Colonic mucosa (tissue), 4 donors: ENCODE data around the gene GP1BA. TPM values are rescaled to one million over a fixed set of nuclear protein-coding genes. Genes with fewer than 3 reads are reported as not detected.

Experiments
- DNase-seq: peaks from one replicate; pipeline ENCODE4 v3.0.0-alpha.2; 2020
- H3K27ac ChIP-seq: fragments of 200-600 bp; one replicate; pipeline ENCODE4 v1.8.0; 2021
- H3K27me3 ChIP-seq: fragments of 200-600 bp; one replicate; pipeline ENCODE4 v1.8.0; 2021
- H3K36me3 ChIP-seq: fragments of 200-600 bp; one replicate; pipeline ENCODE4 v1.8.0; 2021
- H3K4me1 ChIP-seq: fragments of 200-600 bp; one replicate; pipeline ENCODE4 v1.8.0; 2021; ENCODE audit warnings: mild to moderate bottlenecking
- H3K4me3 ChIP-seq: fragments of 200-600 bp; one replicate; pipeline ENCODE4 v1.8.0; 2021
- H3K9ac ChIP-seq, 2 donors: one replicate each; pipeline ENCODE4 v1.7.0; 2013; ENCODE audit warnings: control low read depth in 2 of 2, low read depth in 2 of 2, low read length in 2 of 2
- H3K9me3 ChIP-seq: fragments of 200-600 bp; one replicate; pipeline ENCODE4 v1.8.0; 2021
- intact Hi-C: fragments of 100-400 bp; cut with DNase I; formaldehyde crosslinking; loops from one replicate; pipeline ENCODE4 v1.14.1; 2022
- total RNA-seq, 2 donors: library from RNA; stranded (reverse); fragmentation: NEBNext Ultra II Directional in 1 of 2; extraction: Animal tissue kit (Norgen Biotek cat#: 25700) in 1 of 2; gene quantifications; one replicate each; pipeline ENCODE4 v1.2.1, GENCODE V29; 2021
- TF ChIP-seq, protein P1 (sequence below): fragments of 200-600 bp; IDR thresholded peaks from one replicate; pipeline ENCODE4 v1.8.0; 2022; ENCODE audit warnings: antibody characterized with exemption, mild to moderate bottlenecking
- donor health status: healthy.
- donor health status: DM: no; HTN: no; CAD: no.
- donor health status: DM: no; HTN: no; CAD: no.

Gene GP1BA
- total RNA-seq, 2 donors from 2014 or later, result not detected

DNA sequence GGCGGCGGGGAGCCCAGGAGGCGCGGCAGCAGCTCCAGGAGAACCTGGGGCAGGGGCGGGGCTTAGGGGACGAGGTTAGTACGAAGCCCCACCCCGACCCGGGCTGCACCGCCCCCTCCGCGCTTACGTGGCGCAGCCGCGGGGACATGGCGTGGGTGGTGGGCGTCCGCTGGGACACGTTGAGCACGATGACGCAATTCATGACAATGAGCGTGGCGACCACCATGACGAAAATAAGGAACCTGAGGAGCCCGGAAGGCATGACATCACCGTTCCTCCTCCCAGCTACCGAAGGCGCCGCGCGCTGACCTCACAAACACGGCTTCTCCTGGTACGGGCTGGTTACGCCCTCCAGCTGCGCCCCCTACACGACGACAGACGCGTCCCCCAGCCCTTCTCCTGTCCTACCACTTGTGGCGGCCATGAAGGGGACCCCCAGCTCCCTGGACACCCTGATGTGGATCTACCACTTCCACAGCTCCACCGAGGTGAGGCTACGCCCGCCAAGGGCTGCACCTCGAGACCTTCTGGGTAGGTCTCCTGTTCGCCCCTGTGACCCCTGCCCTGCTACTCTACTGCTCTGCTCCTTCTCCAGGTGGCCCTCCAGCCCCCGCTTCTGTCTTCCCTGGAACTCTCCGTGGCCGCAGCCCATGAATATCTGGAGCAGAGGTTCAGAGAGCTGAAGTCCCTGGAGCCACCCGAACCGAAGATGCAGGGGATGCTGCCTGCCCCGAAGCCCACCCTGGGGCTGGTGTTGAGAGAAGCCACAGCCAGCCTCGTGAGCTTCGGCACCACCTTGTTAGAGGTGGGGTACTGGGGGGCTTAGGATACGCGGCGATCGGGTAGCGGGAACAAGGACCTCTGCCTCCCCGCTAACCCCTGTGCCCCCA lies 32.5 kb upstream of the GP1BA start, which contains the start of gene C17orf107:
Gene C17orf107 (plus strand): TSS at position 196 of the 890 bp plus-strand sequence. CDS start 227 bp downstream, at position 423.
- intact Hi-C loops, result loop anchor here (5.0 kb wide), 1 partner anchor 73 kb away; no protein-coding TSS in a partner anchor
- Histone ChIP-seq H3K4me3 (peak within 1 kb of the TSS; percentile 58), H3K36me3 (peaks cover 4% of the 10 kb centered on the region), H3K27ac (no peak within 1 kb of the TSS), H3K9ac (peak within 1 kb of the TSS; percentile 75 to 82), H3K4me1 (peaks cover 14% of the 10 kb centered on the region), H3K27me3 (peaks cover 3% of the 10 kb centered on the region), H3K9me3 (no peaks in the 10 kb centered on the region)
- peak; percentile 91 for DNase-seq
- TF ChIP-seq, protein P1, sequence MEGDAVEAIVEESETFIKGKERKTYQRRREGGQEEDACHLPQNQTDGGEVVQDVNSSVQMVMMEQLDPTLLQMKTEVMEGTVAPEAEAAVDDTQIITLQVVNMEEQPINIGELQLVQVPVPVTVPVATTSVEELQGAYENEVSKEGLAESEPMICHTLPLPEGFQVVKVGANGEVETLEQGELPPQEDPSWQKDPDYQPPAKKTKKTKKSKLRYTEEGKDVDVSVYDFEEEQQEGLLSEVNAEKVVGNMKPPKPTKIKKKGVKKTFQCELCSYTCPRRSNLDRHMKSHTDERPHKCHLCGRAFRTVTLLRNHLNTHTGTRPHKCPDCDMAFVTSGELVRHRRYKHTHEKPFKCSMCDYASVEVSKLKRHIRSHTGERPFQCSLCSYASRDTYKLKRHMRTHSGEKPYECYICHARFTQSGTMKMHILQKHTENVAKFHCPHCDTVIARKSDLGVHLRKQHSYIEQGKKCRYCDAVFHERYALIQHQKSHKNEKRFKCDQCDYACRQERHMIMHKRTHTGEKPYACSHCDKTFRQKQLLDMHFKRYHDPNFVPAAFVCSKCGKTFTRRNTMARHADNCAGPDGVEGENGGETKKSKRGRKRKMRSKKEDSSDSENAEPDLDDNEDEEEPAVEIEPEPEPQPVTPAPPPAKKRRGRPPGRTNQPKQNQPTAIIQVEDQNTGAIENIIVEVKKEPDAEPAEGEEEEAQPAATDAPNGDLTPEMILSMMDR, result no peak

DNA sequence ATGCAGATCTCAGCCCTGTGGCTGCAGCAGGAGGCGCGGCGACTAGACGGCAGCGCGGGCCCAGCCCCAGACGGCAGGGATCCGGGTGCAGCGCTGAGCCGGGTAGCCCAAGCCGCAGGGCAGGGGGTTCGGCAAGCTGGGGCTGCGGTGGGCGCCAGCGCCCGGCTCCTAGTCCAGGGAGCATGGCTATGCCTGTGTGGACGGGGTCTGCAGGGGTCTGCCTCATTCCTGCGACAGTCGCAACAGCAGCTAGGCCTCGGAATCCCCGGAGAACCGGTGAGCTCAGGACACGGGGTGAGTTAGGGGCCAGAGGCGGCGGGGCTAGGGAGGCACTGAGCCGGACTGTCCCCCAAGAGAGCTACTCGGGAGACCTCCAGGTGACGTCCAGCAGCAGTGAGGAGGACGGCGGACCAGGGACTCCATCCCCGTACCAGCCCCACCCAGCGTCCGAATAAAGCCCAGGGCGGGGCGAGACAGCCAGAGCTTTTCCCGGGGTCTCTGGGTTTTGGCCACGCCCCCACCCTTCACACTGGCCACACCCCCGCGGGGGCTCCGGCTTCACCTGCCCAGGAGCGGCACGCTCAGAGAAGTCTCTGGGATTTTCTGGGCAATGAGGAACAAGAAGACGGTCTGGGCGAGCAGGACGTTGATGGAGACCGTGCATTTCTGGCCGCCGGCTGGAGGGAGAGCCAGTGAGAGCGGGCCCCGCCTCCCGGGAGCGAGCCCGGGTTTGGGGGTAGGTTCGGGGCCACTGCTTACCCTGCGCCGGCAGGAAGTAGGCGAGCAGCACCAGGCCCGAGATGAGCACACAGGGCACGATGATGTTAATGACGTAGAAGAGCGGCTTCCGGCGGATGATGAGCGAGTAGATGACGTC lies 31.6 kb upstream of the GP1BA start:
- Histone ChIP-seq H3K27me3 (peaks cover 3% of the 10 kb centered on the region), H3K9ac (peak overlapping the region; percentile 75 to 82), H3K36me3 (no peaks in the 10 kb centered on the region), H3K4me3 (peak overlapping the region; percentile 58), H3K27ac (no peak overlapping the region), H3K4me1 (peaks cover 14% of the 10 kb centered on the region), H3K9me3 (no peaks in the 10 kb centered on the region)
- intact Hi-C loops, result loop anchor here (5.0 kb wide), 1 partner anchor 72 kb away; no protein-coding TSS in a partner anchor
- TF ChIP-seq, protein P1, result no peak
- peak; percentile 62 for DNase-seq

DNA sequence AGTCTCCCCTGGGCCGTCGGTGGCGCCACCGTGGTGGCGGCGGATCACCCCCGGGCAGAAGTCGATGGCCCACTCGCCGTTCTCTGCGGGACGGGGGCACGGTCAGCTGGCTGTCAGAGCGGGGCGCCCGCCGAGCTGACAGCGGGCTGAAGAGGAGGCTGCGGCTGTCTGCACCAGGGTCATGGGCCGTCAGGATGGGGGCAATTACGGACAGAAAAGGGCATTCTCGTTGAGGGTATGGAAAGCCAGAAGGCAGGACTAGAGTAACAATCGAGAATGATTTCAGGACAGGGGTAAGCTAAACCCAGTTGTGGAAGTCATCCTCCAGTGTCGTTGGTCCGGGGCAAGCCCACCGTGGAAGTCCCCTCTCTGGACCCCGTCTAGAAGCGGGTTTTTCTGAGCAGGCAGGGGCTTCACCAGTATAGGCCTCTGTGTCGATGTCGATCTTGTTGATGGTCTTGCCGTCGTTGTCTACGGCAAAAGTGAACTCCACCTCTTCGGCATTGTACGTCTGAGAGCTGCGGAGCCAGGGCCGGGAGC lies 30.9 kb upstream of the GP1BA start:
- Histone ChIP-seq H3K27ac (no peak overlapping the region), H3K4me1 (peaks cover 14% of the 10 kb centered on the region), H3K4me3 (no peak overlapping the region), H3K9me3 (no peaks in the 10 kb centered on the region), H3K9ac (peak overlapping the region in 1 of 2 donors; percentile 51), H3K27me3 (peaks cover 3% of the 10 kb centered on the region), H3K36me3 (no peaks in the 10 kb centered on the region)
- no peak for DNase-seq
- TF ChIP-seq, protein P1, result no peak
- intact Hi-C loops, result loop anchor here (5.0 kb wide), 1 partner anchor 71 kb away; no protein-coding TSS in a partner anchor

DNA sequence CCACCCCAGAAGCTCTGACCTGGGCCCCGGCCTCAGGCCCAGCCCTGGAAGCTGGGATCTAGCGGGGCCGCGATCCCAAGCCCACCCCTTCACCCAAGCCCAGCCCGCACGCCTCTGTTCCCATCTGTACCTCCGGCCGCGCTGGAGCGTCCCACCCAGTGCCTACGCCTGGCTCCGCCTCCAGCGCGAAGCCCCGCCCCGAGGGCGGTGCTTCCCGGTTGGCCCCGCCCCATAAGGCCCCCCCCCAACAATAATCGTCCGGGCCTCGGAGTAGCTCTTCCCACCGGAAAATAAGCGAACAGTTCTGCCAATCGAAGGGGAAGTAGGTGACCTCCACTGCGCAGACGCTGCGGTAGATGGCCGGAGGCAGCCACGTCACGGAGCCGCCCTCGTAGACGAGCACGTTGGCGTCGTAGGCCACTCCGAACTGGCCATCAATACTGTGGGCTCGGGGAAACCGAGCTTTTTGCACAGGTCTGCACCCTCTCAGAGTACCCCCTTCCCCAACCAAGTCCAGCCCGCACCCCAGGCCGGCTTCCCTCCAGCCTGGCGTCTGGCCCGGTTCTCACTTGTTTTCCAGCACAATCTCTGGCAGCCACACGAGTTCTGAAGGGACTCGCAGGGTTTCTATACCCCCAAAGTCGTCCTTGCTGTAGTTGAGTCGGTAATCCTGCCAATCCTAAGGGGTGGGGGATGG lies 30.3 kb upstream of the GP1BA start:
- TF ChIP-seq, protein P1, result no peak
- Histone ChIP-seq H3K27me3 (peaks cover 3% of the 10 kb centered on the region), H3K9ac (no peak overlapping the region), H3K4me3 (no peak overlapping the region), H3K9me3 (no peaks in the 10 kb centered on the region), H3K4me1 (peaks cover 14% of the 10 kb centered on the region), H3K27ac (no peak overlapping the region), H3K36me3 (no peaks in the 10 kb centered on the region)
- DNase-seq, result peak; percentile 76
- intact Hi-C loops, result loop anchor here (5.0 kb wide), 1 partner anchor 71 kb away; no protein-coding TSS in a partner anchor
